ENCODE results near the gene ZFP36L1. TPM values are rescaled to one million over a fixed set of nuclear protein-coding genes. Genes with fewer than 3 reads are reported as not detected.

ZFP36L1 gene
- total and polyA plus RNA-seq, 9 of the 15 experiments (the other 6 are each of a cell fraction or from before 2014, with no cell fraction given) = 1.3 to 26.6 (median 3.7) TPM

DNA sequence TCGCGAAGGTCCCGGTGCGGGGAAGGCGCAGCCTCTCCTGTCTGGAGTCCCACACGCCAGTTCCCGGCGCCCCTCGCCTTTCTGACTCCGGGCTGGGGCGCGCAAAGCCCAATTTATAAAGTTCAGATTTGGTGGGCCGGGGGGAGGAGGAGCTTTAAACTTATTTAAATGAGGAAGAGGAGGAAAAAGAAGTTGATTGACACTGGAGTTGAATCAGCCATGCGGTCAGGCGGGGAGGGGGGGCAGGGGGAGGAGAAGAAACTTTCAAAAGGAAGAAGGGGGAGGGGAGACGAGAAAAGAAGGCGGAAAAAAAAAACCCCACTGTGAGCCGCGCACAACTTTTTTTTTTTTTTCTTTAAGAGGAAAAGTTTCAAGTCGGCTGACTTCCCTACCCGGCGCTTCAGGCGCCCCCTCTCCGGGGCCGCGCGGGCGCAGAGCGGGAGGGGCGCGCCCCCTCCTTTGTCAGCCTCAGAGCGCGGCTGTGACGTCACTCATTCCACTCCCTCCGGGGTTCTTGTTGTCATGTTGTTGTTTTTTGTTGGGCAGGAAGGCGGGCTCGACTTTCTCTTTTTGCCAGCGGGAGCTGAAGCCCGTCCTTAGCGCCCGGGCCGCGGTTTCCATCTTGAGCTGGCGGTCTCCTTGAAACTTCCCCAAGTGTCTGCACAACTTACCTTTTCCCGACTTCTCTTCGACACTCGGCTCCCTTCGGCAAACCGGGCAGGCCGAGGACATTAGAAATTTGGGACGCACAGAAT lies at the start of gene ZFP36L1 (continued):
- TF ChIP-seq, protein P1, sequence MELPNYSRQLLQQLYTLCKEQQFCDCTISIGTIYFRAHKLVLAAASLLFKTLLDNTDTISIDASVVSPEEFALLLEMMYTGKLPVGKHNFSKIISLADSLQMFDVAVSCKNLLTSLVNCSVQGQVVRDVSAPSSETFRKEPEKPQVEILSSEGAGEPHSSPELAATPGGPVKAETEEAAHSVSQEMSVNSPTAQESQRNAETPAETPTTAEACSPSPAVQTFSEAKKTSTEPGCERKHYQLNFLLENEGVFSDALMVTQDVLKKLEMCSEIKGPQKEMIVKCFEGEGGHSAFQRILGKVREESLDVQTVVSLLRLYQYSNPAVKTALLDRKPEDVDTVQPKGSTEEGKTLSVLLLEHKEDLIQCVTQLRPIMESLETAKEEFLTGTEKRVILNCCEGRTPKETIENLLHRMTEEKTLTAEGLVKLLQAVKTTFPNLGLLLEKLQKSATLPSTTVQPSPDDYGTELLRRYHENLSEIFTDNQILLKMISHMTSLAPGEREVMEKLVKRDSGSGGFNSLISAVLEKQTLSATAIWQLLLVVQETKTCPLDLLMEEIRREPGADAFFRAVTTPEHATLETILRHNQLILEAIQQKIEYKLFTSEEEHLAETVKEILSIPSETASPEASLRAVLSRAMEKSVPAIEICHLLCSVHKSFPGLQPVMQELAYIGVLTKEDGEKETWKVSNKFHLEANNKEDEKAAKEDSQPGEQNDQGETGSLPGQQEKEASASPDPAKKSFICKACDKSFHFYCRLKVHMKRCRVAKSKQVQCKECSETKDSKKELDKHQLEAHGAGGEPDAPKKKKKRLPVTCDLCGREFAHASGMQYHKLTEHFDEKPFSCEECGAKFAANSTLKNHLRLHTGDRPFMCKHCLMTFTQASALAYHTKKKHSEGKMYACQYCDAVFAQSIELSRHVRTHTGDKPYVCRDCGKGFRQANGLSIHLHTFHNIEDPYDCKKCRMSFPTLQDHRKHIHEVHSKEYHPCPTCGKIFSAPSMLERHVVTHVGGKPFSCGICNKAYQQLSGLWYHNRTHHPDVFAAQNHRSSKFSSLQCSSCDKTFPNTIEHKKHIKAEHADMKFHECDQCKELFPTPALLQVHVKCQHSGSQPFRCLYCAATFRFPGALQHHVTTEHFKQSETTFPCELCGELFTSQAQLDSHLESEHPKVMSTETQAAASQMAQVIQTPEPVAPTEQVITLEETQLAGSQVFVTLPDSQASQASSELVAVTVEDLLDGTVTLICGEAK (IDR thresholded peaks at IDR 0.05) = peak; percentile 64; the same call in 1 of the 2 replicates
- TF ChIP-seq, protein P1 (CRISPR knock-in tag; IDR thresholded peaks at IDR 0.05) = no peak
- TF ChIP-seq, protein P2, sequence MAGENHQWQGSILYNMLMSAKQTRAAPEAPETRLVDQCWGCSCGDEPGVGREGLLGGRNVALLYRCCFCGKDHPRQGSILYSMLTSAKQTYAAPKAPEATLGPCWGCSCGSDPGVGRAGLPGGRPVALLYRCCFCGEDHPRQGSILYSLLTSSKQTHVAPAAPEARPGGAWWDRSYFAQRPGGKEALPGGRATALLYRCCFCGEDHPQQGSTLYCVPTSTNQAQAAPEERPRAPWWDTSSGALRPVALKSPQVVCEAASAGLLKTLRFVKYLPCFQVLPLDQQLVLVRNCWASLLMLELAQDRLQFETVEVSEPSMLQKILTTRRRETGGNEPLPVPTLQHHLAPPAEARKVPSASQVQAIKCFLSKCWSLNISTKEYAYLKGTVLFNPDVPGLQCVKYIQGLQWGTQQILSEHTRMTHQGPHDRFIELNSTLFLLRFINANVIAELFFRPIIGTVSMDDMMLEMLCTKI (IDR thresholded peaks at IDR 0.05; ENCODE audit: partially characterized antibody) = no peak
- TF ChIP-seq, protein P3, sequence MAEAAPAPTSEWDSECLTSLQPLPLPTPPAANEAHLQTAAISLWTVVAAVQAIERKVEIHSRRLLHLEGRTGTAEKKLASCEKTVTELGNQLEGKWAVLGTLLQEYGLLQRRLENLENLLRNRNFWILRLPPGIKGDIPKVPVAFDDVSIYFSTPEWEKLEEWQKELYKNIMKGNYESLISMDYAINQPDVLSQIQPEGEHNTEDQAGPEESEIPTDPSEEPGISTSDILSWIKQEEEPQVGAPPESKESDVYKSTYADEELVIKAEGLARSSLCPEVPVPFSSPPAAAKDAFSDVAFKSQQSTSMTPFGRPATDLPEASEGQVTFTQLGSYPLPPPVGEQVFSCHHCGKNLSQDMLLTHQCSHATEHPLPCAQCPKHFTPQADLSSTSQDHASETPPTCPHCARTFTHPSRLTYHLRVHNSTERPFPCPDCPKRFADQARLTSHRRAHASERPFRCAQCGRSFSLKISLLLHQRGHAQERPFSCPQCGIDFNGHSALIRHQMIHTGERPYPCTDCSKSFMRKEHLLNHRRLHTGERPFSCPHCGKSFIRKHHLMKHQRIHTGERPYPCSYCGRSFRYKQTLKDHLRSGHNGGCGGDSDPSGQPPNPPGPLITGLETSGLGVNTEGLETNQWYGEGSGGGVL (CRISPR knock-in tag; IDR thresholded peaks at IDR 0.05) = no peak
- TF ChIP-seq SIN3B (IDR thresholded peaks at IDR 0.05; ENCODE audit: low read depth) (no peak), RBM39 (optimal IDR thresholded peaks at IDR 0.05; ENCODE audit: low read depth, low read length) (no peak), DMBX1 (CRISPR knock-in tag; IDR thresholded peaks at IDR 0.05; ENCODE audit: borderline replicate concordance) (no peak), ZNF431 (CRISPR knock-in tag; IDR thresholded peaks at IDR 0.05) (no peak), ZKSCAN1 (IDR thresholded peaks at IDR 0.05; ENCODE audit: low read depth, low read length) (peak; percentile 61; the same call in 1 of the 2 replicates), GATAD2A (IDR thresholded peaks at IDR 0.05) (0 out of 2 replicates have a peak, but pooled peaks have one; percentile 38)
- TF ChIP-seq, protein P4, sequence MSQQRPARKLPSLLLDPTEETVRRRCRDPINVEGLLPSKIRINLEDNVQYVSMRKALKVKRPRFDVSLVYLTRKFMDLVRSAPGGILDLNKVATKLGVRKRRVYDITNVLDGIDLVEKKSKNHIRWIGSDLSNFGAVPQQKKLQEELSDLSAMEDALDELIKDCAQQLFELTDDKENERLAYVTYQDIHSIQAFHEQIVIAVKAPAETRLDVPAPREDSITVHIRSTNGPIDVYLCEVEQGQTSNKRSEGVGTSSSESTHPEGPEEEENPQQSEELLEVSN (IDR thresholded peaks at IDR 0.05; ENCODE audit: borderline replicate concordance in 1 of 2, extremely low read depth in 1 of 2, insufficient read depth in 1 of 2, insufficient read length in 1 of 2, low read depth in 1 of 2, low read length in 1 of 2, poor library complexity in 1 of 2, severe bottlenecking in 1 of 2) = peak; percentile 2 to 39
- TF ChIP-seq, protein P5, sequence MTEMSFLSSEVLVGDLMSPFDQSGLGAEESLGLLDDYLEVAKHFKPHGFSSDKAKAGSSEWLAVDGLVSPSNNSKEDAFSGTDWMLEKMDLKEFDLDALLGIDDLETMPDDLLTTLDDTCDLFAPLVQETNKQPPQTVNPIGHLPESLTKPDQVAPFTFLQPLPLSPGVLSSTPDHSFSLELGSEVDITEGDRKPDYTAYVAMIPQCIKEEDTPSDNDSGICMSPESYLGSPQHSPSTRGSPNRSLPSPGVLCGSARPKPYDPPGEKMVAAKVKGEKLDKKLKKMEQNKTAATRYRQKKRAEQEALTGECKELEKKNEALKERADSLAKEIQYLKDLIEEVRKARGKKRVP (CRISPR knock-in tag; IDR thresholded peaks at IDR 0.05) = no peak
